H1 (cell line): ENCODE data around the gene CCDC9B. TPM values are rescaled to one million over a fixed set of nuclear protein-coding genes. Genes with fewer than 3 reads are reported as not detected.

ENCODE experiments used
- CTCF ChIA-PET: fragments of 300-600 bp; sonication (Branson Sonifier 250); formaldehyde crosslinking; loops from one replicate; lab custom pipeline; 2021; ENCODE audit not compliant: partially characterized antibody; lab: Charles Lee
- POLR2A ChIA-PET: fragments of 300-600 bp; sonication (Branson Sonifier 250); formaldehyde crosslinking; loops from one replicate; lab custom pipeline; 2021; ENCODE audit warnings: inconsistent platforms; ENCODE audit not compliant: partially characterized antibody; lab: Charles Lee
- DNase-seq, 2 experiments: peaks; one replicate each; pipeline versions ENCODE4 v3.0.0 to v3.0.0-alpha.2; 2010 to 2022; ENCODE audit warnings: low spot score in 2 of 2, low read depth in 1 of 2, mixed read lengths in 1 of 2
- FAIRE-seq: peaks from 2 replicates; lab custom pipeline; 2011; peaks lifted over from hg19 to GRCh38; lab: Jason Lieb, UNC
- H2AFZ ChIP-seq: 2 replicates; pipeline ENCODE4 v1.8.1; 2012; ENCODE audit warnings: low read length, inconsistent platforms
- H2AK5ac ChIP-seq: 2 replicates; pipeline ENCODE4 v1.6.1; 2013; ENCODE audit warnings: low read depth, low read length
- H2BK120ac ChIP-seq: replicated peaks from 2 replicates; pipeline ENCODE3; 2013; ENCODE audit warnings: low read depth, low read length, inconsistent platforms
- H2BK12ac ChIP-seq: 2 replicates; pipeline ENCODE4 v1.6.1; 2013; ENCODE audit warnings: low read depth, low read length
- H2BK15ac ChIP-seq: 2 replicates; pipeline ENCODE4 v1.6.1; 2013; ENCODE audit warnings: low read length
- H2BK20ac ChIP-seq: 2 replicates; pipeline ENCODE4 v1.6.1; 2013; ENCODE audit warnings: low read length
- H2BK5ac ChIP-seq: 2 replicates; pipeline ENCODE4 v1.6.1; 2013; ENCODE audit warnings: low read depth, low read length
- H3K14ac ChIP-seq: 2 replicates; pipeline ENCODE4 v1.6.1; 2013; ENCODE audit warnings: inconsistent platforms; ENCODE audit not compliant: insufficient read length
- H3K18ac ChIP-seq: 2 replicates; pipeline ENCODE4 v1.6.1; 2013; ENCODE audit warnings: low read length; ENCODE audit errors: extremely low read depth
- H3K23ac ChIP-seq: 2 replicates; pipeline ENCODE4 v1.6.1; 2013; ENCODE audit warnings: inconsistent platforms; ENCODE audit not compliant: insufficient read length
- H3K23me2 ChIP-seq: 2 replicates; pipeline ENCODE4 v1.6.1; 2013; ENCODE audit warnings: low read depth, low read length
- H3K27ac ChIP-seq: 2 replicates; pipeline ENCODE4 v1.6.1; 2011; ENCODE audit warnings: low read depth, low read length, inconsistent platforms
- H3K27me3 ChIP-seq, 4 experiments: replicated peaks in 1 of 4; 1 replicate in 1 of 4; 2 replicates in 3 of 4; pipeline versions ENCODE4 v1.6.1 to v1.8.1; 2011 to 2013; ENCODE audit warnings: low read length in 3 of 4, mild to moderate bottlenecking in 3 of 4, inconsistent platforms in 2 of 4, mixed read lengths in 2 of 4, moderate library complexity in 1 of 4; ENCODE audit not compliant: control insufficient read depth in 3 of 4, insufficient read depth in 3 of 4; ENCODE audit errors: extremely low read depth in 1 of 4
- H3K36me3 ChIP-seq, 4 experiments: 2 replicates each; pipeline versions ENCODE4 v1.6.1 to v1.8.1; 2011 to 2013; ENCODE audit warnings: mild to moderate bottlenecking in 4 of 4, low read length in 3 of 4, moderate library complexity in 2 of 4, control low read depth in 1 of 4, inconsistent platforms in 1 of 4; ENCODE audit not compliant: insufficient read depth in 4 of 4, control insufficient read depth in 2 of 4
- H3K4ac ChIP-seq: replicated peaks from 2 replicates; pipeline ENCODE3; 2013; ENCODE audit warnings: low read length, low read depth, mixed read lengths, inconsistent platforms; ENCODE audit not compliant: insufficient read length
- H3K4me1 ChIP-seq, 4 experiments: replicated peaks in 1 of 4; 1 replicate in 1 of 4; 2 replicates in 3 of 4; pipeline versions ENCODE4 v1.6.1 to v1.8.1; 2011 to 2013; ENCODE audit warnings: low read length in 3 of 4, inconsistent platforms in 2 of 4, mixed read lengths in 1 of 4; ENCODE audit not compliant: insufficient read depth in 4 of 4, control insufficient read depth in 3 of 4
- H3K4me2 ChIP-seq, 2 experiments: 2 replicates each; pipeline versions ENCODE4 v1.6.1 to v1.8.1; 2011 to 2013; ENCODE audit warnings: low read depth in 2 of 2, low read length in 2 of 2, control low read depth in 1 of 2, inconsistent platforms in 1 of 2, mild to moderate bottlenecking in 1 of 2; ENCODE audit not compliant: insufficient read depth in 1 of 2
- H3K4me3 ChIP-seq, 4 experiments: fragments of 200-600, 300-600 bp in 1 of 4; sonication (generic), shearing (Covaris generic), sonication (Bioruptor Twin) in 1 of 4; 2 replicates each; pipeline versions ENCODE4 v1.5.1 to v1.8.1; 2011 to 2016; ENCODE audit warnings: low read length in 4 of 4, low read depth in 3 of 4, control low read depth in 2 of 4, inconsistent platforms in 2 of 4, mild to moderate bottlenecking in 2 of 4, mixed read lengths in 1 of 4, moderate library complexity in 1 of 4; ENCODE audit not compliant: insufficient read depth in 2 of 4; ENCODE audit errors: extremely low read depth in 1 of 4
- H3K56ac ChIP-seq: replicated peaks from 2 replicates; pipeline ENCODE3; 2013; ENCODE audit warnings: low read depth, mild to moderate bottlenecking, mixed read lengths, low read length, inconsistent platforms; ENCODE audit not compliant: insufficient read length
- H3K79me1 ChIP-seq: 2 replicates; pipeline ENCODE4 v1.6.1; 2013; ENCODE audit warnings: low read depth, low read length, control low read depth
- H3K79me2 ChIP-seq, 2 experiments: 2 replicates each; pipeline versions ENCODE4 v1.6.1 to v1.8.1; 2012 to 2013; ENCODE audit warnings: low read length in 2 of 2, mild to moderate bottlenecking in 2 of 2, inconsistent platforms in 1 of 2; ENCODE audit not compliant: insufficient read depth in 2 of 2, control insufficient read depth in 1 of 2
- H3K9ac ChIP-seq, 4 experiments: replicated peaks in 1 of 4; 1 replicate in 1 of 4; 2 replicates in 3 of 4; pipeline versions ENCODE4 v1.6.1 to v1.8.1; 2011 to 2013; ENCODE audit warnings: low read depth in 3 of 4, low read length in 3 of 4, control low read depth in 2 of 4, mild to moderate bottlenecking in 2 of 4, moderate library complexity in 2 of 4, inconsistent platforms in 1 of 4; ENCODE audit errors: extremely low read depth in 1 of 4
- H3K9me3 ChIP-seq, 2 experiments: 2 replicates each; pipeline versions ENCODE4 v1.6.1 to v1.8.1; 2012 to 2013; ENCODE audit warnings: mild to moderate bottlenecking in 2 of 2, moderate library complexity in 2 of 2, control low read depth in 1 of 2, inconsistent platforms in 1 of 2, low read depth in 1 of 2, low read length in 1 of 2, mixed read lengths in 1 of 2; ENCODE audit not compliant: insufficient read depth in 2 of 2
- H4K20me1 ChIP-seq, 2 experiments: replicated peaks in 1 of 2; 2 replicates each; pipeline versions ENCODE3 to v1.8.1; 2011 to 2013; ENCODE audit warnings: inconsistent platforms in 2 of 2, low read length in 2 of 2, mild to moderate bottlenecking in 1 of 2; ENCODE audit not compliant: insufficient read depth in 2 of 2, control insufficient read depth in 1 of 2
- H4K5ac ChIP-seq: 2 replicates; pipeline ENCODE4 v1.6.1; 2013; ENCODE audit warnings: low read length, low read depth, mixed read lengths, inconsistent platforms; ENCODE audit not compliant: insufficient read length
- H4K8ac ChIP-seq: 2 replicates; pipeline ENCODE4 v1.8.0; 2013; ENCODE audit warnings: mild to moderate bottlenecking, moderate library complexity, low read length, inconsistent platforms; ENCODE audit not compliant: insufficient read depth; ENCODE audit errors: extremely low read depth
- H4K91ac ChIP-seq: replicated peaks from 2 replicates; pipeline ENCODE3; 2013; ENCODE audit warnings: low read length, mixed read lengths, inconsistent platforms; ENCODE audit not compliant: insufficient read length
- CTBP2 ChIP-seq: IDR thresholded peaks from 2 replicates; pipeline ENCODE4 v1.7.0; 2011; ENCODE audit warnings: borderline replicate concordance, mild to moderate bottlenecking, moderate library complexity, mixed read lengths, low read length; ENCODE audit not compliant: insufficient read depth, insufficient read length
- GABPA ChIP-seq: IDR thresholded peaks from 2 replicates; pipeline ENCODE4 v1.6.1; 2011; ENCODE audit warnings: mild to moderate bottlenecking, low read length, moderate library complexity, borderline replicate concordance; ENCODE audit not compliant: insufficient read depth
- PHF8 ChIP-seq: fragments of 200-600 bp; sonication (generic); conservative IDR thresholded peaks from 2 replicates; pipeline ENCODE4 v1.7.1; 2012; ENCODE audit warnings: low read depth, mild to moderate bottlenecking, inconsistent platforms, low read length, moderate library complexity
- WGBS, 2 experiments: shearing (Covaris generic) in 1 of 2; methylation state at CpG; one replicate each; pipeline versions ENCODE4 v1.1.6 to v1.1.7; 2013 to 2015; ENCODE audit warnings: low lambda C conversion rate in 2 of 2, mixed read lengths in 2 of 2, inconsistent platforms in 1 of 2, low coverage in 1 of 2, missing lambda C conversion rate in 1 of 2; ENCODE audit not compliant: insufficient replicate concordance in 2 of 2, insufficient coverage in 1 of 2, insufficient read length in 1 of 2; ENCODE audit errors: extremely low coverage in 1 of 2, missing lambda C conversion rate in 1 of 2; 5-methylcytosine and 5-hydroxymethylcytosine counted together
- polyA plus RNA-seq, 7 experiments: library from polyadenylated mRNA; depleted of rRNA in 3 of 7; stranded (reverse) in 5 of 7; unstranded in 2 of 7; fragments of >200 nt in 5 of 7; fragments of 200-250 nt in 2 of 7; gene quantifications; 1 replicate in 5 of 7; 2 replicates in 1 of 7; 4 replicates in 1 of 7; pipeline versions ENCODE4 v1.2.1 to v1.2.3, GENCODE V29; 2011 to 2013; ENCODE audit warnings: missing spikeins in 2 of 7, mixed read lengths in 2 of 7
- total RNA-seq: library from RNA; stranded (reverse); fragmentation: NEBNext Ultra II Directional; extraction: Animal tissue kit (Norgen Biotek cat#: 25700); gene quantifications from 2 replicates; pipeline ENCODE4 v1.2.1, GENCODE V29; 2021

CCDC9B gene
- total and polyA plus RNA-seq, 2 of the 8 experiments (the other 6 are each of a cell fraction or from before 2014, with no cell fraction given): 0.45 to 0.78 TPM

- no peak overlapping the region for H2BK20ac ChIP-seq
- no peak overlapping the region for H2BK15ac ChIP-seq
- POLR2A ChIA-PET: interaction anchor here (0.9 to 3.7 kb wide), 9 partner anchors 12 to 84 kb away, joined by 3 to 20 read pairs (median 3); partner anchors contain the start of genes CHST14 and IVD
- H2AFZ ChIP-seq: no peak overlapping the region
- H4K91ac ChIP-seq: no peak overlapping the region
- no peak overlapping the region for H4K8ac ChIP-seq
- no peaks in the 10 kb centered on the region for H3K27me3 ChIP-seq
- no peak overlapping the region for H3K4me3 ChIP-seq
- no peak overlapping the region for H3K56ac ChIP-seq
- H3K79me1 ChIP-seq: peaks cover 10% of the 10 kb centered on the region
- H2BK120ac ChIP-seq: no peak overlapping the region
- peaks cover 6% of the 10 kb centered on the region; the same call in 1 of the 2 replicates for H3K23me2 ChIP-seq
- FAIRE-seq (no peak), DNase-seq (no peak)
- no peak overlapping the region for H4K5ac ChIP-seq
- no peak overlapping the region for H2BK5ac ChIP-seq
- H3K9ac ChIP-seq: no peak overlapping the region
- no peak overlapping the region for H3K4me2 ChIP-seq
- H2BK12ac ChIP-seq: no peak overlapping the region
- no peak overlapping the region for H3K27ac ChIP-seq
- H3K14ac ChIP-seq: no peak overlapping the region
- H3K4ac ChIP-seq: no peak overlapping the region
- H3K4me1 ChIP-seq: peaks cover 2 to 8% (median 4%) of the 10 kb centered on the region in 4 experiments; a peak in 4 of 7 replicates
- peaks cover 0 to 24% of the 10 kb centered on the region in 2 experiments; a peak in 3 of 4 replicates for H3K79me2 ChIP-seq
- WGBS, 2 experiments: 89% methylated on average over 3 of the region's 3 CpGs; no CpG with 5 or more reads in 1 of the 2 experiments
- H3K18ac ChIP-seq: no peak overlapping the region
- TF ChIP-seq PHF8 (no peak), CTBP2 (no peak), GABPA (no peak)
- peaks cover 0 to 2% of the 10 kb centered on the region in 2 experiments for H4K20me1 ChIP-seq
- peaks cover 30 to 62% (median 41%) of the 10 kb centered on the region in 4 experiments for H3K36me3 ChIP-seq
- no peak overlapping the region for H2AK5ac ChIP-seq
- H3K9me3 ChIP-seq: peaks cover 0 to 4% of the 10 kb centered on the region in 2 experiments; a peak in 1 of 4 replicates
- H3K23ac ChIP-seq: no peak overlapping the region
- CTCF ChIA-PET: interaction anchor here (0.8 to 3.1 kb wide), 4 partner anchors 18 to 112 kb away, joined by 3 to 17 read pairs (median 6); no protein-coding TSS in a partner anchor
These were observed 45.7 kb upstream of the CCDC9B start for GRCh38 chr15:40386480-40386879.
